Thoracic aorta (tissue), 2 donors: ENCODE data around the gene CCDC85C. TPM values are rescaled to one million over a fixed set of nuclear protein-coding genes. Genes with fewer than 3 reads are reported as not detected.

Experiments used
- ATAC-seq: fragments of 150-250 bp; one replicate; pipeline ENCODE4 v1.8.0; 2017; ENCODE audit warnings: low read depth; ENCODE audit not compliant: insufficient number of reproducible peaks, low FRiP score
- DNase-seq: peaks from one replicate; pipeline ENCODE4 v3.0.0-alpha.2; 2020; ENCODE audit warnings: low spot score
- H3K27ac ChIP-seq, 2 donors: fragments of 200-600 bp; sonication (generic); 1 replicate in 1 of 2; 2 replicates in 1 of 2; pipeline ENCODE4 v1.5.1; 2016; ENCODE audit warnings: mild to moderate bottlenecking in 2 of 2, moderate library complexity in 2 of 2
- H3K27me3 ChIP-seq: fragments of 200-600 bp; sonication (generic); replicated peaks from 2 replicates; pipeline ENCODE4 v1.6.0; 2016; ENCODE audit warnings: mild to moderate bottlenecking; ENCODE audit not compliant: insufficient read depth
- H3K36me3 ChIP-seq: fragments of 200-600 bp; sonication (generic); one replicate; pipeline ENCODE4 v1.5.1; 2016
- H3K4me1 ChIP-seq, 2 donors: fragments of 200-600 bp; sonication (generic); 1 replicate in 1 of 2; 2 replicates in 1 of 2; pipeline versions ENCODE4 v1.5.1 to v1.6.0; 2016; ENCODE audit warnings: low read depth in 2 of 2, mild to moderate bottlenecking in 1 of 2; ENCODE audit not compliant: control insufficient read depth in 1 of 2
- H3K4me3 ChIP-seq: fragments of 200-600 bp; sonication (generic); 2 replicates; pipeline ENCODE4 v1.5.1; 2016; ENCODE audit warnings: mild to moderate bottlenecking
- H3K9me3 ChIP-seq: fragments of 200-600 bp; sonication (generic); 2 replicates; pipeline ENCODE4 v1.5.1; 2016
- total RNA-seq, 2 donors: library from RNA; depleted of rRNA; stranded (reverse); fragments of >200 nt; gene quantifications; one replicate each; pipeline versions ENCODE4 v1.1.0 to v1.2.3, GENCODE V29; 2016
- TF ChIP-seq, protein P1 (sequence below): fragments of 200-600 bp; sonication (generic); IDR thresholded peaks from one replicate; pipeline ENCODE4 v1.5.1; 2019; ENCODE audit warnings: antibody characterized with exemption

CCDC85C gene
- total RNA-seq, 2 donors from 2014 or later, result 1.5 to 4.1 TPM

DNA sequence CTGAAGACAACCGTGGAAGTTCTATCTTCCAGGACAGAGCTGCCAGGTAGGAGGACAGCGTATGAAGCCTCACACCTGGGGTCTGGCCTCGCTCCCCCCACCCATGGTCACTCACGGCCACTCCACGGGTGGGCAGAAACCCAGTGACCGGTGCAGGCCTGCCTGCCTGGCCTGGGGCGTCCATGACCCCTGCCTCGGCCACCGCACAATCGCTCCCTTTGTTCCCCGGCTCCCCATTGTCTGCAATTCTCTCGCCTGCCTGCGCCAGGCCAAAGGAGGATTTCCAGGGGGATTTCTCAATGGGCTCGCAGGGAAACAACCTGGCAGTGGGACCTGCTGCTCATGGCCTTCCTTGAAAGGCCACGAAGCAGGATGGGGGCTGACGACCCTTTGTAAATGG is 22.6 kb downstream of the CCDC85C start:
- no peak for ATAC-seq

DNA sequence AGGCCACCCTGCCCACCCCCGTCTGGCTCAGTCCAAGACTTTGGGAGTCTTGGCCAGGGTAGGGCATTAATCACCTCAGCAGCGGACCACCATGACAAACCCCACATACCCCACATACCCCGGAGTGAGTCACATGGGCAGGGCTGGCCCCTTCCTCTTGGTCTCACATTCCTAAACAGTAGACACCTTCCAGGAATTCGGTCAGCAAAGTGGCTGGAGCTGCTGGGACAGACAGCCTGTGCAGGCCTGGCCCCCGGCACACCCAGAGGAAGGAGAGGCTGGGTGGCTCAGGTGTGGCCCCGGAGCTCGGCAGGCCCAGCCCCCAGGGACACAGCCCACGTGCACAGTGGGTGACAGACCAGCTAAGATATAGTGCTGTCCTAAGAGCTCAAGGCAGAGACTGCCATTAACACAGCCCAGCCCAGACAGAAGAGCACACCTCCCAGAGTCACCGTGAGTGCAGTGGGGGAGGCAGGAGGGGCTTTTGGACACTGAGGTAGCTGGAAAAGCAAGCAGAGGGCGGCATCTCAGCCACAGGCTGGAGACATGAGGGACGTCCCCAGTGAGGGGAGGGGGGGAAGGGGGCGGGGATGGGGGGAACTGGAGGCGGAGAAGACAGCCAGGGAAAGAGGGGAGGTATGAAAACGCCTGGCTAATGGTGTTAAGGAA is 24.0 kb downstream of the CCDC85C start:
- ATAC-seq, result no peak
- Histone ChIP-seq H3K4me3 (no peak overlapping the region), H3K36me3 (no peaks in the 10 kb centered on the region), H3K9me3 (no peaks in the 10 kb centered on the region), H3K27ac (no peak overlapping the region), H3K4me1 (peaks cover 0 to 15% of the 10 kb centered on the region in 2 donors), H3K27me3 (no peaks in the 10 kb centered on the region)
- TF ChIP-seq, protein P1, sequence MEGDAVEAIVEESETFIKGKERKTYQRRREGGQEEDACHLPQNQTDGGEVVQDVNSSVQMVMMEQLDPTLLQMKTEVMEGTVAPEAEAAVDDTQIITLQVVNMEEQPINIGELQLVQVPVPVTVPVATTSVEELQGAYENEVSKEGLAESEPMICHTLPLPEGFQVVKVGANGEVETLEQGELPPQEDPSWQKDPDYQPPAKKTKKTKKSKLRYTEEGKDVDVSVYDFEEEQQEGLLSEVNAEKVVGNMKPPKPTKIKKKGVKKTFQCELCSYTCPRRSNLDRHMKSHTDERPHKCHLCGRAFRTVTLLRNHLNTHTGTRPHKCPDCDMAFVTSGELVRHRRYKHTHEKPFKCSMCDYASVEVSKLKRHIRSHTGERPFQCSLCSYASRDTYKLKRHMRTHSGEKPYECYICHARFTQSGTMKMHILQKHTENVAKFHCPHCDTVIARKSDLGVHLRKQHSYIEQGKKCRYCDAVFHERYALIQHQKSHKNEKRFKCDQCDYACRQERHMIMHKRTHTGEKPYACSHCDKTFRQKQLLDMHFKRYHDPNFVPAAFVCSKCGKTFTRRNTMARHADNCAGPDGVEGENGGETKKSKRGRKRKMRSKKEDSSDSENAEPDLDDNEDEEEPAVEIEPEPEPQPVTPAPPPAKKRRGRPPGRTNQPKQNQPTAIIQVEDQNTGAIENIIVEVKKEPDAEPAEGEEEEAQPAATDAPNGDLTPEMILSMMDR, result no peak
- DNase-seq, result no peak

More for the DNA sequence above, 22.6 kb downstream of the CCDC85C start:
- Histone ChIP-seq H3K4me3 (no peak overlapping the region), H3K27ac (no peak overlapping the region), H3K9me3 (no peaks in the 10 kb centered on the region), H3K36me3 (no peaks in the 10 kb centered on the region), H3K27me3 (no peaks in the 10 kb centered on the region), H3K4me1 (peaks cover 0 to 12% of the 10 kb centered on the region in 2 donors)
- DNase-seq, result no peak
- TF ChIP-seq, protein P1, result no peak

DNA sequence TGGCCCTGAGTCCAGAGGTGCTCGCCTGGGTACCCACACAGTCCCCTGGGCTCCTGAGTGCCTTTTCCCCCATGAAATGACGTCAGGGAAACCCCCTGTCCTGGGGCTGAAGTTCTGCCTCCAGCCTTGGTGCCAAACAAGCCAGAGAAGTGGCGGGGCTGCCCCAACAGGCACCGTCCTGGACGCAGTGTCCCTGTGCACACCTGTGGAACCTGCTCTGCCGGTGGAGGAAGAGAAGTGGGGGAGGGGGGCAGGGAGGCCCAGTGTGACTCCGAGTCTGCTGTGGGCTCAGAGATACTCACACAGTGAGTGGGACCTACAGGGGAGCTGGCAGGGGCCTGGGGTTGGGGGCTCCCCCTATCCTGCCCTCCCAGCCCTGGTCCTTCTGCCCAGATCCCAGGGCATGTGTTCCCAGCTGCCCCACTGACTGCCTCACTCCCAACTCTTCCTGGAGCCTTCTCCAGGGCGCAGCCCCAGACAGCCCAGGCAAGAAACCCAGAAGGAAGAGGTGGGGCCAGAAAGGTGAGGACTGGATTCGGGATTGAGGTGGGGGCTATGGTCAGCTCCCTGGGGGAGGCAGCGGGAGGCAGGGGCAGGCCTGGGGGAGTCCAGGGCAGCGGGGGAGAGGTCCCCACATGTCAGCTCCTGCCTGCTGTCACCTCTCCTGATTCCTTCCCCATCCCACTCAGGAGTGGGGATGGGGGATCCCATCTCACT is 24.7 kb downstream of the CCDC85C start:
- Histone ChIP-seq H3K27me3 (no peaks in the 10 kb centered on the region), H3K4me3 (no peak overlapping the region), H3K9me3 (no peaks in the 10 kb centered on the region), H3K27ac (no peak overlapping the region), H3K36me3 (no peaks in the 10 kb centered on the region), H3K4me1 (peaks cover 7 to 22% of the 10 kb centered on the region in 2 donors)
- TF ChIP-seq, protein P1, result no peak
- ATAC-seq, result no peak
- no peak for DNase-seq

DNA sequence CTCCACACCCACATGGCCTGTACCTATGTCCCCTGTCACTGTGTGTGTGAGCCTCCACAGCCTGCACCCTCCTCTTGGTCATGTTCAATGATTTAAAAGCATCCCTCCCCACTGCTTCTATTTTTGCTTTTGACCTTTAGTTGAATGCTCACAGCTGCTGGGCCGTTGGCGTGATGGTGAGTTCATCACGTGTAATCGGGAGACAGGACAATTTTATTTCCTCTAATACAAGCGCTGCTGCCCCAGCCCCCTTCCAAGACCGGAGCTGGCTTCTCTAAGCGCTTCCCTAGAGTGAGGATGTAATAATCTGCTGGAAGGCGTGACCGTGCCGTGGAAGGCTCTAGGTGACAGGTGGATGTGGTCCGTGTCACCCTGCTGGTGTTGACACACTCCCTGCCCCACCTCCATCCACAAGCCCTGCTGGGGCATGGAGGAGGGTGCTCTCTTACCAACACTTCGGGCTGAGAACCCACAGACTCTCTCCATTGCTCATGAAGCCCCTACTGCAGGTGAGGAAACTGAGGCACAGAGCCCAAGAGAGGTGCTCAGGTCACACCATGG is 25.4 kb downstream of the CCDC85C start:
- DNase-seq (no peak), ATAC-seq (no peak)
- H3K27me3 ChIP-seq, result no peaks in the 10 kb centered on the region
- no peaks in the 10 kb centered on the region for H3K9me3 ChIP-seq
- H3K27ac ChIP-seq, result no peak overlapping the region
- H3K36me3 ChIP-seq, result no peaks in the 10 kb centered on the region
- TF ChIP-seq, protein P1, result no peak
- no peak overlapping the region for H3K4me3 ChIP-seq
- peaks cover 8 to 29% of the 10 kb centered on the region in 2 donors for H3K4me1 ChIP-seq
